HG03045 (cell line): ENCODE data around the gene PCDHGC3.

Experiments
- ATAC-seq: cut with Tn5 transposase; IDR thresholded peaks from one replicate; pipeline ENCODE4 v1.9.1; 2021; ENCODE audit warnings: mild to moderate bottlenecking, moderate library complexity; ENCODE audit not compliant: unreplicated experiment

The PCDHGC3 gene

GRCh38 chr5:141519605-141520565 lies 44.1 kb downstream of the PCDHGC3 start:
- ATAC-seq: no peak

- no peak for ATAC-seq
Observed at GRCh38 chr5:141521244-141521781, 45.5 kb downstream of the PCDHGC3 start.

GRCh38 chr5:141522301-141522700 lies 46.5 kb downstream of the PCDHGC3 start:
- ATAC-seq: no peak

GRCh38 chr5:141523991-141524390 lies 48.2 kb downstream of the PCDHGC3 start:
- ATAC-seq: no peak

- ATAC-seq: peak; percentile 71
Observed at GRCh38 chr5:141524604-141525597, 49.1 kb downstream of the PCDHGC3 start.

GRCh38 chr5:141525653-141526052 lies 49.9 kb downstream of the PCDHGC3 start:
- ATAC-seq: no peak

- ATAC-seq: no peak
Observed at GRCh38 chr5:141527426-141527825, 51.7 kb downstream of the PCDHGC3 start.
